Right forelimb (tissue), 1 donor: ENCODE measurements around the gene ACVRL1.

Experiments used
- DNase-seq: peaks from one replicate; pipeline ENCODE4 v3.0.0-alpha.2; 2018

ACVRL1 gene

DNA sequence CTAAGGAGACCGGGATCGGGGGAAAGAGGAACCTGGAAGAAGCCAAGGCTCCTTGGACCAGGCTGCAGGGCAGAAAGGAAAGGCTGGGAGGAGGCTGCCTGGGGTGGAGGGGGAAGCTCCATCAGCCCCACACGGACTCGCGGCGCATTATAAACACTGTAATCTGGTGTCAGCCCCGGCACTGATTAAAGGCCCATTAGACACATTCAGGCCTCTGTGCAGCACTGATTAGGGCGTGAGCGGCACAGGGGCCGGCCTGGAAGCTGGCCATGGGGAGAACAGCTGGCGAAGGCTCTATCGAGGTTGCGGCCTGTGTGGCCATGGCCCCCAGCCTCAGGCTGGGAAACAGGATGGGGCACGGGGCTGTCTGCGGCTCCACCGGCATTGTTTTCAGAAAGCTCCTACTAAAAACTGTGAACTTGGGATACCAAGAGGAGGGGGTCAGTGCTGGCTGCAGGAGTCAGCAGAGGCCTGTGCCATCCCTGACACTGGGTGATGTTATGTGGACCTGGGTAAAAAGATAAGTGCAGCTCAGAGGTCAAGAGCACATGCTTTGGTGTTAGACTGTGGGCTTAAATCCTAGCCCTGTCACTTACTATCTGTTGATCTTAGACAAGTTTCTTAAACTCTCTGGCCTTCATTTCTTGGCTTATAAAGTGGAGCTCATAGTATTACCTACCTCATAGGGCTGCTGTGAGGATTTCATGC is 10.6 kb downstream of the ACVRL1 start:
- DNase-seq: peak; percentile 40

DNA sequence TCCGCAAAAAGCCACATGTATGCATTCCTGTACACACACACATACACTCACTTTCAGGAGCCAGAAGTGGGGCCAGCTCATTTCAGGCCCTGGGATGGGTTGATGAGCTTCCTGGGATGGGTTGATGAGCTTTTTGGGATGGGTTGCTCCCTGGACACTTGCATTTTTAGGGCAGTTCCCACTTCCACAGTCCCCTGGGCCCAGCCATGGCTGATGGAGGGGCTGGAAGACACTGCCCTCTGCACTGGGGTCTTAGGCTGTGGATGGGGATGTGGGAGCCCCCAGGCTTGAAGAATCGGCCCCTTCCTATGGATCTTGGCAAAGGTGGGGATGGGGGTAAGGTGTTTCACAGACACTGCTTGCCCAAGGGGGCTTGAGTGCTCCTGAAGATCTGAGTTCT is 12.7 kb downstream of the ACVRL1 start:
- DNase-seq: peak; percentile 29

GRCh38 chr12:51921017-51921725 is 13.9 kb downstream of the ACVRL1 start:
- DNase-seq: peak; percentile 63

- peak; percentile 30 for DNase-seq
Measured at GRCh38 chr12:51922146-51922545, 14.8 kb downstream of the ACVRL1 start.

DNA sequence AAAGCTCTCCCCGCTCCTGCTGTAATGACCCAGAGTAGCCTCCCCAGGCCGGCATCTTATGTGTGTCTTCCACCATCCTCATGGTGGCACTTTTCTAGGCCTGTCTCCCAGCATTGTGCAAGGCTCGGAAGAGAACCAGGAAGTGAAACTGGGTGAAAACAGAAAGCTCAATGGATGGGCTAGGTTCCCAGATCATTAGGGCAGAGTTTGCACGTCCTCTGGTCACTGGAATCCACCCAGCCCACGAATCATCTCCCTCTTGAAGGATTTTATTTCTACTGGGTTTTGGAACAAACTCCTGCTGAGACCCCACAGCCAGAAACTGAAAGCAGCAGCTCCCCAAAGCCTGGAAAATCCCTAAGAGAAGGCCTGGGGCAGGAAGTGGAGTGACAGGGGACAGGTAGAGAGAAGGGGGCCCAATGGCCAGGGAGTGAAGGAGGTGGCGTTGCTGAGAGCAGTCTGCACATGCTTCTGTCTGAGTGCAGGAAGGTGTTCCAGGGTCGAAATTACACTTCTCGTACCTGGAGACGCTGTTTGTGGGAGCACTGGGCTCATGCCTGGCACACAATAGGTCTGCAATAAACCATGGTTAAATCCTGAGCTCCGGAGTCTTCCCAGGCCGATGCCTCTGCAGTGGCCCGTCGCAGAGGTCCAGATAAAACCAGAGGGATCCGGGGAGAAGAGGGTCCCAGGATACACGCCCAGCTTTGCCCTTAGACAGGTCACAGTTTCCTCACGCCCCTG is 15.6 kb downstream of the ACVRL1 start:
- peak; percentile 45 for DNase-seq

- DNase-seq: peak; percentile 72
Measured at GRCh38 chr12:51923506-51924365, 16.4 kb downstream of the ACVRL1 start.

- no peak for DNase-seq
Measured at GRCh38 chr12:51924551-51925319, 17.4 kb downstream of the ACVRL1 start.

GRCh38 chr12:51925346-51926063 is 18.2 kb downstream of the ACVRL1 start:
- DNase-seq: no peak

DNA sequence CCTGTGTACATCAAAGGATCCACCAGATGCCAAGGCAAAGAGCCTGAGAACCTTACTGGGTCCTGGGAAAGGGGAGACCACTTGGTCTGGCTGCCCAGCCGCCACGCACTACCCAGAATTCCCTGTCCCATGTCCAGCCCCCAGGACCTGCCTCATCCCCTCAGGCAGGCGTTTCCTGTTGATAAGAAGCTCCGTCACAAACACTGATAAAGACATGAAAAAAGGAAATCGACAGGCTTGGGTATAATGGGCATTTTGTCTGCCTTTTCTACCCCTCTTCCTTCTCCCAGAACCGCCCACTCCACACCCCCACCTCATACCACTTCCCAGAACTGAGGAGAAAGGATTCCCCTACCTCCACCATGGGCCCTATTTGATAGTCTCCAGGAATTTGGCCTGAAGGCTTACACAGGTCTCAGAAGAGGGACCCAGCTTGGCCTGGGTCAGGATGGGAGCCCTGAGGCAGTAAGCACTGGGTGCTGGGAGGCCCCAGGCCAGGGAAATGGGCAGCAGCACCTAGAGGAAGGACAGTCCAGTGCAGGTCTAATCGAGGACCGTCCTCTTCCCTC is 18.8 kb downstream of the ACVRL1 start:
- no peak for DNase-seq

- no peak for DNase-seq
Measured at GRCh38 chr12:51926718-51927117, 19.4 kb downstream of the ACVRL1 start.

DNA sequence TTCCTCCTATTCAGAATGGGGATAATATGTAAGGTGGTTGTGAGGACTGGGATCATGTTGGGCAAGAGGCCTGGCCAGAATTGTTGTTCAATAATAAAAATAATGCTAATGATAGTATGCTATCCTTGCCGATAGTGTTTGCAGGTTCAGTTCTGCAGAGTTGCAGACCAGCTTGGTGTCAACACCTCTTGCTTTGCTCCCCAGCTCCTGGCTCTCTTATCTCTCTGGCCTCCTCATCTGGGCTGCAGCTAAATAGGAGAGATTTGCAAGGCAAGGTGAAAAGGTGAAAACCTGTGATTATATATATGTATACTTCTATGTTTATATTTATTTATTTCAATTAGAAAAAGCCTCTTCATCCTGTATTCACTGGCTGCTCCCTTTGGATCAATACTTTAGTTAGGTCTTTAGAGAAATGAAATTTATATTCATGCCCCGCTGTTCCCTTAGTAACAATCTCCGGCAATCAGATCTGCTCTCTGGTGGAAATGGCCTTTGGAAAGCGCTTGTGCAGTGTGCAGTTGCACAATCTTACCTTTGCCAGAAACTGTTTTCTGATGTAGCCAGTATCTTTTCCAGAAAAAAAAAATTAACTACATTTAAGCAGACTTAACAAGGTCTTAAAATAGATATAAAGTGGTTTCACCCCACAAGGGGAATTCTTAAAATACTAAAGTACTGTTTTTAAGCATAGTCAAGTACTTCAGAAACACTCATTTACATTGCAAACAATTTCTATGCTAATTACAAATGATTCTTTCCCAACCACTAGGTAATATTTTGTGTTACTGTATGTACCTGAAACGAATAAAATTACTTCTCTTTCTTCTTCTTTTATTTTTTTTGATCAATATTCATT is 25.1 kb downstream of the ACVRL1 start:
- DNase-seq: no peak

DNA sequence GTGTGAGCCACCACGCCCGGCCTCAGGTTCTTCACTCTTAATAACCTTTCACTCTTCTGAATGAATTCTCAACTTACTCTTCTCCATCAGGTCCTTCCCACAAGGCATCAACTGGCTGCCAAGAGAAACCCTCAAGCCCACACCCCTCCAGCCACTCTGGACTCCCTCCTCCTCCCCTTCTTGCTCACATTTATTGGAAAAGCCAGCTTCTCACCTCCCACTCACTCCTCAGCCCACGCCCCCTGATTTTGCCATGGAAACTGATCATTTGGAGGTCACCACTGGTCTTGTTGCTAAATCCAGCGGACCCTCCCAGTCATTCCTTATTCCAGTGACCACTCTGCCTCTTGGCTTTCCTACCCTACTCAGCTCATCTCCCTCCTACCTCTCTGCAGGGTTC is 26.8 kb downstream of the ACVRL1 start:
- no peak for DNase-seq

DNA sequence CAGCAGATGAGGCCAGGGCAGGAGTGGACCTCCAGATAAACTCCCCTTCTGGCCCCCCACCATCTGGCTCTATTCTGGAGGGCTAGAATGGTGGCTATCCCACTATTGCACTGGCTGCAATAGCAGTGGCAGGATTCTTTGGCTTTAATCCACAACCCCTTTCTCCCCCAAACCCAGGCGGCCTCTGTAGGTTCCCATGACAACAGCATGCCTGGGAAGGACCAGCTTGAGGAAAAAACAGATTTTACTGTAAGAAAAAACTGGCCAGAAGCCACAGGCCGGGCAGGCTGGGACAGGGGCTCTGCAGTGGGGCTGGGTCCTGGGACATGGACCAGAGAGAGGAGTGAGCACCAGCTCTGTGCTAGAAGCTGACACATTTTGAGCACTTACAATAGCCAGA is 30.6 kb downstream of the ACVRL1 start:
- DNase-seq: no peak

GRCh38 chr12:51938726-51939125 is 31.4 kb downstream of the ACVRL1 start:
- no peak for DNase-seq

GRCh38 chr12:51941011-51941581 is 33.8 kb downstream of the ACVRL1 start:
- no peak for DNase-seq

DNA sequence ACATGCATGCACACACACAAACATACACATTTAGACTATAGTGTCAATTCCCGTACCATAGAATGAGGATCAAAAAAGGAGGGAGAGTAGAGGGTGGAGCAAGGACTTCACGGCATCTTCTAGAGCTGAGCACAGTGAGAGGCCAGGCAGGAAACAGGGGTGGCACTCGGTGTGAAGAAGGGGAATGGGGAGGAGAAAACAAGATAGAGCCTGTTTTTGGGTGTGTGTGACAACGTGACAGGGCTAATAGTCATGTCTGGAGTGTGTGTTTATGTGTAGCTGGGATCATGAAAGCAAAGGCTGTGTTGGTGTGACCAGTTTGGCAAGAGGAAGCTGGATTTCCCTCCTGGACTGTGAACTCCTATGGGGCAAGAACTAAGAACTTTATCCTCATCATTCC is 34.3 kb downstream of the ACVRL1 start:
- DNase-seq: no peak

GRCh38 chr12:51942056-51942455 is 34.8 kb downstream of the ACVRL1 start:
- DNase-seq: no peak

DNA sequence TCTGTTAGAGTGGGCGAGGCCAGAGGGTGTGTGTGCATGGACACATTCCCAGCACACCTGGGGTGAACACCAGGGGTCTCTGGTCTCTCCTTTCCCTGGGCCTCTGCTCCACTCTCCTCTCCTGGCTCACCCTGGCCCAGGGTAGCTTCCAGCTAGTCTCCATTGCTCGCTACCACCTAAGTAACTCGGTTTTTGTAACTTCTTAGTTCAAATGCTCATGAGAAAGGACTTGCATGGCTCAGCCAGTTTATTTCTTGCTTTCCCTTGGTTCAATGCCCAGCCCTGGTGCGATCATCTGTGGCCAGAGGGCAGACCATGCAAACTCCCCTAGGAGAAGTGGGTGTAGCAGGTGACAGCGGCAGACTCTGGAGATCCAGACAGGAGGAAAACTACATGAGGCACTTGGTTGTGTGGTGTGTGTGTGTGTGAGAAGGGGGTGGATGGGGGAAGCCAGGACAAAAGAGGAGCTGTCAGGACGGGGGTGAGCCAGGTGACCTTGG is 35.2 kb downstream of the ACVRL1 start:
- no peak for DNase-seq

DNA sequence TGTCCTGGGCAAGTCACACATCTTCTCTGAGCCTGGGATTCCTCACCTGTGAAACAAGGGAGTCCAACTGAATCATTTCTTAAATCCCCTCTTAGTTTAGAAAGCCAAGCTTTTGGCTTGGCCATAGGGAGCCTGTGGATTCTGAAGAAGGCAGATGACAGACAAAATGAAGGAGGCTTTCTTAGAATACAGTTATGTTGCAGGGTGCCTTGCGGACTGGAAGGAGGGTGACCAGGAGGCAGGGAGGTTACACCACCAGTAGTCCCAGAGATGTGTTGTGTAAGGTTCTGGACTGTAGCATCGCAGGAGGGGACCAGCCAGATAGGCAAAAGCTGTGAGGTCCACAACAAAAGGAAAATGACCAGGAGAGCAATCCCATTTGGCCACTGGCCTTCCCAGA is 36.0 kb downstream of the ACVRL1 start:
- no peak for DNase-seq
